Measurements from ENCODE around the gene IFT52. TPM values are rescaled to one million over a fixed set of nuclear protein-coding genes. Genes with fewer than 3 reads are reported as not detected.

IFT52 gene
- total and polyA plus RNA-seq, 2 of the 8 experiments (the other 6 are each of a cell fraction or from before 2014, with no cell fraction given): 35.6 to 40.4 TPM

DNA sequence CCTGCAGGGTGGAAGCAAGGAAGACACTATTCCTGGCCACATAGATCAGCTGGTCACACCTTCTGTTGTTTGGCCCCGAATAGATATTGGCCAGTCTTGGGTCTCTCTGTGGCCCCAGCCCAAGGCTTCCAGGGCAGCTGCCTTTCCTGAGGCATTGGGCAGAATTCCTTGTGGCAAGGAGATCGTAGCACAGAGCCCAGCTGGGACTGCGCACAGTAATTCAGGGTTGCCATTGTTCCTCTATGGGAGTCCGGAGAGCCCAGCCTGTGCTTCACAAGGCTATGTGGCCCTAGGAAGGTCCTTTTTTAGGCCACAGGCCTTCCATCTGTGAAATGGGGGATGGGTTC is 25.0 kb upstream of the IFT52 start:
- Histone ChIP-seq H3K79me1 (ENCODE audit: low read depth, low read length) (no peaks in the 10 kb centered on the region), H3K79me2 (ENCODE audit: control insufficient read depth in 1 of 2, insufficient read depth in 2 of 2, low read length in 2 of 2) (no peaks in the 10 kb centered on the region), H3K4ac (replicated peaks; ENCODE audit: insufficient read length, low read depth, low read length) (no peak overlapping the region), H3K27me3 (replicated peaks in 1 of 4; ENCODE audit: control insufficient read depth in 3 of 4, extremely low read depth in 1 of 4, insufficient read depth in 3 of 4, low read length in 3 of 4) (no peaks in the 10 kb centered on the region), H3K9ac (replicated peaks in 1 of 4; ENCODE audit: extremely low read depth in 1 of 4, low read depth in 3 of 4, low read length in 3 of 4) (no peak overlapping the region), H3K4me1 (replicated peaks in 1 of 4; ENCODE audit: control insufficient read depth in 3 of 4, insufficient read depth in 4 of 4, low read length in 3 of 4) (no peaks in the 10 kb centered on the region; a peak in 1 of 7 replicates), H3K27ac (ENCODE audit: low read depth, low read length) (no peak overlapping the region), H3K36me3 (ENCODE audit: control insufficient read depth in 2 of 4, insufficient read depth in 4 of 4, low read length in 3 of 4) (no peaks in the 10 kb centered on the region), H2BK120ac (replicated peaks; ENCODE audit: low read depth, low read length) (no peak overlapping the region), H2BK15ac (ENCODE audit: low read length) (no peak overlapping the region), H4K91ac (replicated peaks; ENCODE audit: insufficient read length, low read length) (no peak overlapping the region), H3K14ac (ENCODE audit: insufficient read length) (no peak overlapping the region), H3K18ac (ENCODE audit: extremely low read depth, low read length) (no peak overlapping the region), H2AFZ (ENCODE audit: low read length) (no peak overlapping the region), H4K8ac (ENCODE audit: extremely low read depth, insufficient read depth, low read length) (no peak overlapping the region), H2AK5ac (ENCODE audit: low read depth, low read length) (no peak overlapping the region), H4K20me1 (replicated peaks in 1 of 2; ENCODE audit: control insufficient read depth in 1 of 2, insufficient read depth in 2 of 2, low read length in 2 of 2) (no peaks in the 10 kb centered on the region), H3K9me3 (ENCODE audit: insufficient read depth in 2 of 2, low read depth in 1 of 2, low read length in 1 of 2) (no peaks in the 10 kb centered on the region), H3K23ac (ENCODE audit: insufficient read length) (no peak overlapping the region), H3K4me3 (ENCODE audit: extremely low read depth in 1 of 4, insufficient read depth in 2 of 4, low read depth in 3 of 4, low read length in 4 of 4) (no peak overlapping the region), H3K56ac (replicated peaks; ENCODE audit: insufficient read length, low read depth, low read length) (no peak overlapping the region), H3K4me2 (ENCODE audit: insufficient read depth in 1 of 2, low read depth in 2 of 2, low read length in 2 of 2) (no peak overlapping the region), H3K23me2 (ENCODE audit: low read depth, low read length) (peaks cover 3% of the 10 kb centered on the region), H4K5ac (ENCODE audit: insufficient read length, low read depth, low read length) (no peak overlapping the region), H2BK12ac (ENCODE audit: low read depth, low read length) (no peak overlapping the region), H2BK5ac (ENCODE audit: low read depth, low read length) (no peak overlapping the region), H2BK20ac (ENCODE audit: low read length) (no peak overlapping the region)
- FAIRE-seq (no peak), DNase-seq (ENCODE audit: low read depth in 1 of 2, low spot score in 2 of 2) (no peak)
- 94% methylated on average over 4 of the region's 4 CpGs; no CpG with 5 or more reads in 1 of the 2 experiments for WGBS, 2 experiments (ENCODE audit: extremely low coverage in 1 of 2, insufficient coverage in 1 of 2, insufficient read length in 1 of 2, insufficient replicate concordance in 2 of 2, low coverage in 1 of 2, low lambda C conversion rate in 2 of 2, missing lambda C conversion rate in 1 of 2)
- ChIA-PET CTCF (ENCODE audit: partially characterized antibody) (no interaction called here), POLR2A (ENCODE audit: partially characterized antibody) (interaction anchor here (0.8 kb wide), 1 partner anchor 22 kb away, joined by 3 read pairs; no protein-coding TSS in a partner anchor)
- TF ChIP-seq, protein P1, sequence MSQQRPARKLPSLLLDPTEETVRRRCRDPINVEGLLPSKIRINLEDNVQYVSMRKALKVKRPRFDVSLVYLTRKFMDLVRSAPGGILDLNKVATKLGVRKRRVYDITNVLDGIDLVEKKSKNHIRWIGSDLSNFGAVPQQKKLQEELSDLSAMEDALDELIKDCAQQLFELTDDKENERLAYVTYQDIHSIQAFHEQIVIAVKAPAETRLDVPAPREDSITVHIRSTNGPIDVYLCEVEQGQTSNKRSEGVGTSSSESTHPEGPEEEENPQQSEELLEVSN (IDR thresholded peaks at IDR 0.05): no peak
- no peak for TF ChIP-seq KDM4A (IDR thresholded peaks at IDR 0.05; ENCODE audit: low read depth, low read length, severe bottlenecking)
- no peak for TF ChIP-seq CHD1 (IDR thresholded peaks at IDR 0.05; ENCODE audit: low read depth, low read length)
- no peak for TF ChIP-seq HDAC6 (IDR thresholded peaks at IDR 0.05; ENCODE audit: low read depth, low read length)
- TF ChIP-seq, protein P2, sequence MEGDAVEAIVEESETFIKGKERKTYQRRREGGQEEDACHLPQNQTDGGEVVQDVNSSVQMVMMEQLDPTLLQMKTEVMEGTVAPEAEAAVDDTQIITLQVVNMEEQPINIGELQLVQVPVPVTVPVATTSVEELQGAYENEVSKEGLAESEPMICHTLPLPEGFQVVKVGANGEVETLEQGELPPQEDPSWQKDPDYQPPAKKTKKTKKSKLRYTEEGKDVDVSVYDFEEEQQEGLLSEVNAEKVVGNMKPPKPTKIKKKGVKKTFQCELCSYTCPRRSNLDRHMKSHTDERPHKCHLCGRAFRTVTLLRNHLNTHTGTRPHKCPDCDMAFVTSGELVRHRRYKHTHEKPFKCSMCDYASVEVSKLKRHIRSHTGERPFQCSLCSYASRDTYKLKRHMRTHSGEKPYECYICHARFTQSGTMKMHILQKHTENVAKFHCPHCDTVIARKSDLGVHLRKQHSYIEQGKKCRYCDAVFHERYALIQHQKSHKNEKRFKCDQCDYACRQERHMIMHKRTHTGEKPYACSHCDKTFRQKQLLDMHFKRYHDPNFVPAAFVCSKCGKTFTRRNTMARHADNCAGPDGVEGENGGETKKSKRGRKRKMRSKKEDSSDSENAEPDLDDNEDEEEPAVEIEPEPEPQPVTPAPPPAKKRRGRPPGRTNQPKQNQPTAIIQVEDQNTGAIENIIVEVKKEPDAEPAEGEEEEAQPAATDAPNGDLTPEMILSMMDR (IDR thresholded peaks at IDR 0.05; ENCODE audit: control extremely low read depth in 1 of 3, insufficient read depth in 1 of 3, low read depth in 1 of 3, low read length in 3 of 3): no peak
- TF ChIP-seq KDM1A (IDR thresholded peaks at IDR 0.05; ENCODE audit: borderline replicate concordance, low read length): no peak
- TF ChIP-seq SP1 (IDR thresholded peaks at IDR 0.05; ENCODE audit: low read depth, low read length): no peak
- TF ChIP-seq RNF2 (IDR thresholded peaks at IDR 0.05; ENCODE audit: borderline replicate concordance, low read depth, low read length, missing control alignments, poor library complexity, severe bottlenecking): no peak
- no peak for TF ChIP-seq RXRA (IDR thresholded peaks at IDR 0.05; ENCODE audit: insufficient read depth, low read depth, low read length)
- no peak for TF ChIP-seq JUN (IDR thresholded peaks at IDR 0.05; ENCODE audit: low read depth, low read length)
- no peak for TF ChIP-seq GABPA (IDR thresholded peaks at IDR 0.05; ENCODE audit: borderline replicate concordance, insufficient read depth, low read length)

All from H1 (cell line).